GM12878 (cell line): ENCODE results near the gene PLIN3. TPM values are rescaled to one million over a fixed set of nuclear protein-coding genes. Genes with fewer than 3 reads are reported as not detected.

Source experiments
- ATAC-seq: fragments of 200-7000 bp; cut with Tn5 transposase; 3 replicates; pipeline ENCODE4 v1.9.1; 2020; ENCODE audit warnings: mild to moderate bottlenecking, moderate library complexity
- BruUV-seq: library from RNA; stranded (reverse); fragments of 400-500 nt; replicated peaks from 2 replicates; lab custom pipeline; 2021; lab: Mats Ljungman, UMichigan
- CTCF ChIA-PET: fragments of 300-600 bp; sonication (Branson Sonifier 250); formaldehyde crosslinking; extraction: SDS; loops from one replicate; lab custom pipeline; 2021; ENCODE audit warnings: inconsistent platforms; lab: Yijun Ruan, JAX
- POLR2A ChIA-PET: fragments of 350-600 bp; formaldehyde crosslinking; extraction: SDS; loops from one replicate; lab custom pipeline; 2021; ENCODE audit warnings: inconsistent platforms; lab: Charles Lee
- RAD21 ChIA-PET: fragments of 300-600 bp; sonication (Branson Sonifier 250); formaldehyde crosslinking; loops from one replicate; lab custom pipeline; 2023; ENCODE audit warnings: antibody characterized with exemption; ENCODE audit not compliant: unreplicated experiment; lab: Charles Lee
- SMC1A ChIA-PET: fragments of 300-600 bp; sonication (Branson Sonifier 250); formaldehyde crosslinking; loops from one replicate; lab custom pipeline; 2023; ENCODE audit not compliant: unreplicated experiment, uncharacterized antibody; lab: Charles Lee
- DNase-seq: peaks from one replicate; pipeline ENCODE4 v3.0.0-alpha.2; 2011; ENCODE audit warnings: low read depth, low spot score
- FAIRE-seq: peaks from 3 replicates; lab custom pipeline; 2011; peaks lifted over from hg19 to GRCh38; lab: Jason Lieb, UNC
- H2AFZ ChIP-seq: 2 replicates; pipeline ENCODE4 v1.6.0; 2011; ENCODE audit warnings: low read depth, low read length, control low read depth; ENCODE audit not compliant: control insufficient read depth
- H3K27ac ChIP-seq: 2 replicates; pipeline ENCODE4 v1.5.1; 2011; ENCODE audit warnings: control low read depth; ENCODE audit not compliant: control insufficient read depth, insufficient read depth
- H3K27me3 ChIP-seq, 2 experiments: replicated peaks in 1 of 2; 2 replicates each; pipeline versions ENCODE4 v1.6.0 to v1.6.1; 2011; ENCODE audit warnings: low read length in 1 of 2; ENCODE audit not compliant: control insufficient read depth in 2 of 2, insufficient read depth in 2 of 2
- H3K36me3 ChIP-seq, 2 experiments: 2 replicates each; pipeline ENCODE4 v1.5.1; 2011; ENCODE audit warnings: low read length in 1 of 2; ENCODE audit not compliant: control insufficient read depth in 2 of 2, insufficient read depth in 2 of 2
- H3K4me1 ChIP-seq: 2 replicates; pipeline ENCODE4 v1.6.1; 2011; ENCODE audit warnings: mild to moderate bottlenecking, low read length, moderate library complexity, mixed read lengths; ENCODE audit not compliant: control insufficient read depth, insufficient read depth
- H3K4me2 ChIP-seq: 2 replicates; pipeline ENCODE4 v1.6.0; 2011; ENCODE audit warnings: control low read depth; ENCODE audit not compliant: control insufficient read depth, insufficient read depth
- H3K4me3 ChIP-seq: fragments of 200-600 bp; sonication (generic); 2 replicates; pipeline ENCODE4 v1.5.1; 2016
- H3K79me2 ChIP-seq: 2 replicates; pipeline ENCODE4 v1.6.0; 2011; ENCODE audit warnings: low read length; ENCODE audit not compliant: control insufficient read depth, insufficient read depth
- H3K9ac ChIP-seq: 2 replicates; pipeline ENCODE4 v1.8.0; 2011; ENCODE audit warnings: low read length, control low read depth, mixed read lengths; ENCODE audit not compliant: control insufficient read depth, insufficient read depth
- H3K9me3 ChIP-seq: replicated peaks from 3 replicates; pipeline ENCODE4 v1.5.1; 2011; ENCODE audit warnings: mild to moderate bottlenecking, low read length; ENCODE audit not compliant: control insufficient read depth, insufficient read depth
- H4K20me1 ChIP-seq: 2 replicates; pipeline ENCODE4 v1.6.0; 2011; ENCODE audit not compliant: control insufficient read depth, insufficient read depth
- ATF7 ChIP-seq: fragments of 450-650 bp; IDR thresholded peaks from 2 replicates; pipeline ENCODE4 v1.6.1; 2016; ENCODE audit warnings: low read depth, mild to moderate bottlenecking
- BHLHE40 ChIP-seq, 2 experiments: fragments of 450-650 bp in 1 of 2; IDR thresholded peaks; 2 replicates each; pipeline ENCODE4 v1.6.1; 2011 to 2017; ENCODE audit warnings: low read depth in 2 of 2, borderline replicate concordance in 1 of 2, improper control_type of control experiment in 1 of 2, low read length in 1 of 2, mild to moderate bottlenecking in 1 of 2
- CHD1 ChIP-seq: IDR thresholded peaks from 2 replicates; pipeline ENCODE4 v1.6.1; 2012; ENCODE audit warnings: low read depth, low read length, improper control_type of control experiment
- EP300 ChIP-seq, 2 experiments: fragments of 150-350 bp in 1 of 2; IDR thresholded peaks; 2 replicates each; pipeline ENCODE4 v1.6.1; 2011 to 2012; ENCODE audit warnings: low read depth in 2 of 2, low read length in 2 of 2, borderline replicate concordance in 1 of 2, improper control_type of control experiment in 1 of 2, inconsistent platforms in 1 of 2; ENCODE audit not compliant: control insufficient read depth in 1 of 2
- ETV6 ChIP-seq, 2 experiments: fragments of 450-650 bp in 1 of 2; IDR thresholded peaks in 1 of 2; conservative IDR thresholded peaks in 1 of 2; 2 replicates each; pipeline ENCODE4 v1.6.1; 2014; ENCODE audit warnings: antibody characterized with exemption in 1 of 2, borderline replicate concordance in 1 of 2, low read depth in 1 of 2, mild to moderate bottlenecking in 1 of 2, moderate library complexity in 1 of 2
- HDAC2 ChIP-seq: fragments of 200-600 bp; sonication (generic); IDR thresholded peaks from 2 replicates; pipeline ENCODE4 v1.6.1; 2017
- SMARCA5 ChIP-seq: fragments of 450-650 bp; IDR thresholded peaks from 2 replicates; pipeline ENCODE4 v1.6.1; 2017; ENCODE audit warnings: mild to moderate bottlenecking
- WGBS: methylation state at CpG from one replicate; pipeline ENCODE4 v1.1.6; 2016; ENCODE audit warnings: low lambda C conversion rate; ENCODE audit not compliant: insufficient replicate concordance, insufficient coverage; ENCODE audit errors: missing lambda C conversion rate; 5-methylcytosine and 5-hydroxymethylcytosine counted together
- in situ Hi-C: fragments of 300-500 bp; cut with MboI; formaldehyde crosslinking; loops from 9 replicates; pipeline ENCODE4 v1.14.3; 2018; ENCODE audit warnings: mixed read lengths
- intact Hi-C: fragments of 100-400 bp; cut with micrococcal nuclease; formaldehyde crosslinking; loops from one replicate; pipeline ENCODE4 v1.14.2; 2022; ENCODE audit not compliant: unreplicated experiment
- polyA plus RNA-seq, 11 experiments: library from polyadenylated mRNA; depleted of rRNA in 4 of 11; unstranded in 6 of 11; stranded (reverse) in 5 of 11; fragments of >200 nt; fragmentation: Nextera tagmentation in 4 of 11; fragmentation: Illumina TruSeq in 1 of 11; extraction: Ambion mirVana in 4 of 11; extraction: Trizol in 1 of 11; gene quantifications; 1 replicate in 1 of 11; 2 replicates in 10 of 11; pipeline versions ENCODE4 v1.2.1 to v1.2.3, GENCODE V29; 2011 to 2016; ENCODE audit warnings: inconsistent platforms in 2 of 11, missing spikeins in 2 of 11, low read depth in 1 of 11
- total RNA-seq, 4 experiments: library from RNA; depleted of rRNA in 3 of 4; stranded (reverse); fragments of >200 nt in 3 of 4; fragmentation: Illumina TruSeq in 1 of 4; extraction: Trizol in 1 of 4; gene quantifications; 2 replicates each; pipeline versions ENCODE4 v1.2.1 to v1.2.3, GENCODE V29; 2013 to 2021
- TF ChIP-seq, protein P1 (sequence below): IDR thresholded peaks from 2 replicates; pipeline ENCODE4 v1.6.1; 2012; ENCODE audit warnings: improper control_type of control experiment, low read depth, low read length; ENCODE audit not compliant: insufficient replicate concordance
- TF ChIP-seq, protein P2 (sequence below), 3 experiments: IDR thresholded peaks in 2 of 3; conservative IDR thresholded peaks in 1 of 3; 2 replicates each; pipeline ENCODE4 v1.5.1; 2011; ENCODE audit warnings: low read depth in 3 of 3, low read length in 3 of 3, mild to moderate bottlenecking in 3 of 3, control low read depth in 2 of 3, moderate library complexity in 2 of 3, inconsistent platforms in 1 of 3, mixed read lengths in 1 of 3; ENCODE audit not compliant: control insufficient read depth in 2 of 3, insufficient read depth in 1 of 3; ENCODE audit errors: extremely low read depth in 1 of 3
- TF ChIP-seq, protein P3 (sequence below): fragments of 450-650 bp; IDR thresholded peaks from 2 replicates; pipeline ENCODE4 v1.6.1; 2017; ENCODE audit warnings: mild to moderate bottlenecking, moderate library complexity

PLIN3 gene
- total and polyA plus RNA-seq, 10 of the 15 experiments (the other 5 are each of a cell fraction or from before 2014, with no cell fraction given): 7.7 to 71.4 (median 66.8) TPM

DNA sequence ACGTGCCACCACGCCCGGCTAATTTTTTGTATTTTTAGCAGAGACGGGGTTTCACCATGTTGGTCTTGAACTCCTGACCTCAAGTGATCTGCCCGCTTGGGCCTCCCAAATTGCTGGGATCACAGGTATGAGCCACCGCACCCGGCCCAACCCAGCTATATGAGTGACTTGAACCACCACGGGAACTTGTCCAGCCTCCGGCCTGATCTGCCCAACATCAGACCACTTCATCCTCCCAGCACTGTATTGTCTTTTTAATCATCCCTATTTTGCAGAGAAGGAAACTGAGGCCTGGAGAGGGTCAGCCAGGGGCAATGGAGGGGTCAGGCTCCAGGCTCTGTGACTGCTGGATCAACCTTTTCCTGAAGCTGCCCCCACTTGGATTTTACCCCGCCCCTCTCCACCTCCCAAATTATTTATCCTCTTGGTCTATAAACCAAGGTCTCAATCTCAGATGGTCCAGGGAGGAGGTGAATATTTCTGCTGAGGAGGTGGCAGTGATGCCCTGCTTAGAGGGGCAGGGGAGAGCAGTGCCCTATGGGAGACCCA is 893 bp upstream of the PLIN3 start:
- H3K4me2 ChIP-seq: peak overlapping the region; percentile 49; the same call in 1 of the 2 replicates
- DNase-seq (no peak), FAIRE-seq (no peak), ATAC-seq (no peak)
- H3K4me1 ChIP-seq: peaks cover 9% of the 10 kb centered on the region
- ChIA-PET POLR2A (interaction anchor here (2.5 to 2.6 kb wide), 2 partner anchors 38 to 43 kb away, joined by 12 to 19 read pairs; partner anchors contain the start of gene TICAM1), RAD21 (interaction anchor here (0.8 to 8.5 kb wide), 5 partner anchors 37 to 78 kb away, joined by 3 to 79 read pairs (median 4); no protein-coding TSS in a partner anchor), CTCF (interaction anchor here (1.3 to 11.0 kb wide), 7 partner anchors 17 to 163 kb away, joined by 3 to 171 read pairs (median 12); partner anchors contain the start of gene FEM1A), SMC1A (interaction anchor here (0.9 to 3.9 kb wide), 6 partner anchors 14 to 96 kb away, joined by 3 to 22 read pairs (median 8); no protein-coding TSS in a partner anchor)
- H3K9me3 ChIP-seq: no peaks in the 10 kb centered on the region
- H3K9ac ChIP-seq: 0 out of 2 replicates have a peak overlapping the region, but pooled peaks have one; percentile 47
- H2AFZ ChIP-seq: no peak overlapping the region
- WGBS: 24% methylated on average over 10 of the region's 10 CpGs
- BruUV-seq: no TSS peak
- H3K27ac ChIP-seq: no peak overlapping the region; the same call in 1 of the 2 replicates
- H3K4me3 ChIP-seq: peak overlapping the region; percentile 98; the same call in 1 of the 2 replicates
- no peaks in the 10 kb centered on the region for H3K27me3 ChIP-seq
- no peaks in the 10 kb centered on the region; a peak in 1 of 4 replicates for H3K36me3 ChIP-seq
- in situ Hi-C loops (no loop called here), intact Hi-C loops (loop anchor here (10.0 kb wide), 1 partner anchor 96 kb away; the partner anchor contains the start of gene KDM4B)
- no peaks in the 10 kb centered on the region for H4K20me1 ChIP-seq
- H3K79me2 ChIP-seq: peaks cover 17% of the 10 kb centered on the region
- TF ChIP-seq ATF7 (no peak), CHD1 (no peak), SMARCA5 (no peak), ETV6 (conservative IDR thresholded peaks at IDR 0.05 in 1 of 2, IDR thresholded peaks at IDR 0.05 in 1 of 2; ENCODE audit: borderline replicate concordance in 1 of 2, low read depth in 1 of 2) (no peak), EP300 (IDR thresholded peaks at IDR 0.05; ENCODE audit: borderline replicate concordance in 1 of 2, control insufficient read depth in 1 of 2, low read depth in 2 of 2, low read length in 2 of 2) (no peak), BHLHE40 (IDR thresholded peaks at IDR 0.05; ENCODE audit: borderline replicate concordance in 1 of 2, low read depth in 2 of 2, low read length in 1 of 2) (no peak), HDAC2 (no peak)
- TF ChIP-seq, protein P1, sequence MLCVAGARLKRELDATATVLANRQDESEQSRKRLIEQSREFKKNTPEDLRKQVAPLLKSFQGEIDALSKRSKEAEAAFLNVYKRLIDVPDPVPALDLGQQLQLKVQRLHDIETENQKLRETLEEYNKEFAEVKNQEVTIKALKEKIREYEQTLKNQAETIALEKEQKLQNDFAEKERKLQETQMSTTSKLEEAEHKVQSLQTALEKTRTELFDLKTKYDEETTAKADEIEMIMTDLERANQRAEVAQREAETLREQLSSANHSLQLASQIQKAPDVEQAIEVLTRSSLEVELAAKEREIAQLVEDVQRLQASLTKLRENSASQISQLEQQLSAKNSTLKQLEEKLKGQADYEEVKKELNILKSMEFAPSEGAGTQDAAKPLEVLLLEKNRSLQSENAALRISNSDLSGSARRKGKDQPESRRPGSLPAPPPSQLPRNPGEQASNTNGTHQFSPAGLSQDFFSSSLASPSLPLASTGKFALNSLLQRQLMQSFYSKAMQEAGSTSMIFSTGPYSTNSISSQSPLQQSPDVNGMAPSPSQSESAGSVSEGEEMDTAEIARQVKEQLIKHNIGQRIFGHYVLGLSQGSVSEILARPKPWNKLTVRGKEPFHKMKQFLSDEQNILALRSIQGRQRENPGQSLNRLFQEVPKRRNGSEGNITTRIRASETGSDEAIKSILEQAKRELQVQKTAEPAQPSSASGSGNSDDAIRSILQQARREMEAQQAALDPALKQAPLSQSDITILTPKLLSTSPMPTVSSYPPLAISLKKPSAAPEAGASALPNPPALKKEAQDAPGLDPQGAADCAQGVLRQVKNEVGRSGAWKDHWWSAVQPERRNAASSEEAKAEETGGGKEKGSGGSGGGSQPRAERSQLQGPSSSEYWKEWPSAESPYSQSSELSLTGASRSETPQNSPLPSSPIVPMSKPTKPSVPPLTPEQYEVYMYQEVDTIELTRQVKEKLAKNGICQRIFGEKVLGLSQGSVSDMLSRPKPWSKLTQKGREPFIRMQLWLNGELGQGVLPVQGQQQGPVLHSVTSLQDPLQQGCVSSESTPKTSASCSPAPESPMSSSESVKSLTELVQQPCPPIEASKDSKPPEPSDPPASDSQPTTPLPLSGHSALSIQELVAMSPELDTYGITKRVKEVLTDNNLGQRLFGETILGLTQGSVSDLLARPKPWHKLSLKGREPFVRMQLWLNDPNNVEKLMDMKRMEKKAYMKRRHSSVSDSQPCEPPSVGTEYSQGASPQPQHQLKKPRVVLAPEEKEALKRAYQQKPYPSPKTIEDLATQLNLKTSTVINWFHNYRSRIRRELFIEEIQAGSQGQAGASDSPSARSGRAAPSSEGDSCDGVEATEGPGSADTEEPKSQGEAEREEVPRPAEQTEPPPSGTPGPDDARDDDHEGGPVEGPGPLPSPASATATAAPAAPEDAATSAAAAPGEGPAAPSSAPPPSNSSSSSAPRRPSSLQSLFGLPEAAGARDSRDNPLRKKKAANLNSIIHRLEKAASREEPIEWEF: no peak
- TF ChIP-seq, protein P2, sequence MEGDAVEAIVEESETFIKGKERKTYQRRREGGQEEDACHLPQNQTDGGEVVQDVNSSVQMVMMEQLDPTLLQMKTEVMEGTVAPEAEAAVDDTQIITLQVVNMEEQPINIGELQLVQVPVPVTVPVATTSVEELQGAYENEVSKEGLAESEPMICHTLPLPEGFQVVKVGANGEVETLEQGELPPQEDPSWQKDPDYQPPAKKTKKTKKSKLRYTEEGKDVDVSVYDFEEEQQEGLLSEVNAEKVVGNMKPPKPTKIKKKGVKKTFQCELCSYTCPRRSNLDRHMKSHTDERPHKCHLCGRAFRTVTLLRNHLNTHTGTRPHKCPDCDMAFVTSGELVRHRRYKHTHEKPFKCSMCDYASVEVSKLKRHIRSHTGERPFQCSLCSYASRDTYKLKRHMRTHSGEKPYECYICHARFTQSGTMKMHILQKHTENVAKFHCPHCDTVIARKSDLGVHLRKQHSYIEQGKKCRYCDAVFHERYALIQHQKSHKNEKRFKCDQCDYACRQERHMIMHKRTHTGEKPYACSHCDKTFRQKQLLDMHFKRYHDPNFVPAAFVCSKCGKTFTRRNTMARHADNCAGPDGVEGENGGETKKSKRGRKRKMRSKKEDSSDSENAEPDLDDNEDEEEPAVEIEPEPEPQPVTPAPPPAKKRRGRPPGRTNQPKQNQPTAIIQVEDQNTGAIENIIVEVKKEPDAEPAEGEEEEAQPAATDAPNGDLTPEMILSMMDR (IDR thresholded peaks at IDR 0.05 in 2 of 3, conservative IDR thresholded peaks at IDR 0.05 in 1 of 3; ENCODE audit: control insufficient read depth in 2 of 3, extremely low read depth in 1 of 3, insufficient read depth in 1 of 3, low read depth in 3 of 3, low read length in 3 of 3): no peak
- TF ChIP-seq, protein P3, sequence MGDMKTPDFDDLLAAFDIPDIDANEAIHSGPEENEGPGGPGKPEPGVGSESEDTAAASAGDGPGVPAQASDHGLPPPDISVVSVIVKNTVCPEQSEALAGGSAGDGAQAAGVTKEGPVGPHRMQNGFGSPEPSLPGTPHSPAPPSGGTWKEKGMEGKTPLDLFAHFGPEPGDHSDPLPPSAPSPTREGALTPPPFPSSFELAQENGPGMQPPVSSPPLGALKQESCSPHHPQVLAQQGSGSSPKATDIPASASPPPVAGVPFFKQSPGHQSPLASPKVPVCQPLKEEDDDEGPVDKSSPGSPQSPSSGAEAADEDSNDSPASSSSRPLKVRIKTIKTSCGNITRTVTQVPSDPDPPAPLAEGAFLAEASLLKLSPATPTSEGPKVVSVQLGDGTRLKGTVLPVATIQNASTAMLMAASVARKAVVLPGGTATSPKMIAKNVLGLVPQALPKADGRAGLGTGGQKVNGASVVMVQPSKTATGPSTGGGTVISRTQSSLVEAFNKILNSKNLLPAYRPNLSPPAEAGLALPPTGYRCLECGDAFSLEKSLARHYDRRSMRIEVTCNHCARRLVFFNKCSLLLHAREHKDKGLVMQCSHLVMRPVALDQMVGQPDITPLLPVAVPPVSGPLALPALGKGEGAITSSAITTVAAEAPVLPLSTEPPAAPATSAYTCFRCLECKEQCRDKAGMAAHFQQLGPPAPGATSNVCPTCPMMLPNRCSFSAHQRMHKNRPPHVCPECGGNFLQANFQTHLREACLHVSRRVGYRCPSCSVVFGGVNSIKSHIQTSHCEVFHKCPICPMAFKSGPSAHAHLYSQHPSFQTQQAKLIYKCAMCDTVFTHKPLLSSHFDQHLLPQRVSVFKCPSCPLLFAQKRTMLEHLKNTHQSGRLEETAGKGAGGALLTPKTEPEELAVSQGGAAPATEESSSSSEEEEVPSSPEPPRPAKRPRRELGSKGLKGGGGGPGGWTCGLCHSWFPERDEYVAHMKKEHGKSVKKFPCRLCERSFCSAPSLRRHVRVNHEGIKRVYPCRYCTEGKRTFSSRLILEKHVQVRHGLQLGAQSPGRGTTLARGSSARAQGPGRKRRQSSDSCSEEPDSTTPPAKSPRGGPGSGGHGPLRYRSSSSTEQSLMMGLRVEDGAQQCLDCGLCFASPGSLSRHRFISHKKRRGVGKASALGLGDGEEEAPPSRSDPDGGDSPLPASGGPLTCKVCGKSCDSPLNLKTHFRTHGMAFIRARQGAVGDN: no peak
